Measurements from ENCODE around the gene INO80B.
"Not testable (repeated sequence)": the region's sequence is repeated elsewhere in the genome, so short reads cannot be mapped to it uniquely, and the experiment has no call there.

The INO80B gene

GRCh38 chr2:74425523-74425922, 29.4 kb upstream of the INO80B start:
- no peak for DNase-seq

GRCh38 chr2:74426181-74426758, 28.6 kb upstream of the INO80B start:
- DNase-seq, result no peak

GRCh38 chr2:74427551-74427950, 27.3 kb upstream of the INO80B start:
- DNase-seq, result no peak

- DNase-seq, result no peak
Measured at GRCh38 chr2:74428675-74429074, 26.2 kb upstream of the INO80B start.

GRCh38 chr2:74429487-74430451, 25.1 kb upstream of the INO80B start:
- no peak for DNase-seq

- no peak for DNase-seq
Measured at GRCh38 chr2:74430502-74430901, 24.4 kb upstream of the INO80B start.

- no peak for DNase-seq
Measured at GRCh38 chr2:74436111-74436805, 18.6 kb upstream of the INO80B start.

- DNase-seq, result no peak
Measured at GRCh38 chr2:74436848-74437695, 17.8 kb upstream of the INO80B start.

GRCh38 chr2:74438248-74438647, 16.6 kb upstream of the INO80B start:
- no peak for DNase-seq

- peak in 2 of 51 donors; percentile 46 to 62 for DNase-seq
Measured at GRCh38 chr2:74439373-74439772, 15.5 kb upstream of the INO80B start.

- DNase-seq, result peak in 50 of 51 donors; percentile 14 to 94 (median 82)
Measured at GRCh38 chr2:74439803-74440377, 15.0 kb upstream of the INO80B start.

- peak; percentile 33 to 96 (median 86) for DNase-seq
Measured at GRCh38 chr2:74440378-74441169, 14.3 kb upstream of the INO80B start.

- DNase-seq, result peak in 12 of 51 donors; percentile 19 to 62 (median 41)
Measured at GRCh38 chr2:74441170-74441689, 13.7 kb upstream of the INO80B start.

- DNase-seq, result peak in 6 of 51 donors; percentile 16 to 55 (median 26)
Measured at GRCh38 chr2:74441690-74442482, 13.0 kb upstream of the INO80B start, which contains the start of gene RTKN. Gene RTKN, minus strand, starts transcription at chr2:74441937. Its CDS starts 121 bp downstream, at chr2:74441816.

GRCh38 chr2:74442483-74443297, 12.2 kb upstream of the INO80B start:
- not testable (repeated sequence) for DNase-seq

GRCh38 chr2:74444498-74445318, 10.2 kb upstream of the INO80B start:
- DNase-seq, result no peak

Data from hypothalamus (tissue), 51 donors.